ENCODE data around the gene DCST2.
A peak's percentile ranks its signal among the peaks of the same experiment; 100 is the strongest.

DCST2 gene

DNA sequence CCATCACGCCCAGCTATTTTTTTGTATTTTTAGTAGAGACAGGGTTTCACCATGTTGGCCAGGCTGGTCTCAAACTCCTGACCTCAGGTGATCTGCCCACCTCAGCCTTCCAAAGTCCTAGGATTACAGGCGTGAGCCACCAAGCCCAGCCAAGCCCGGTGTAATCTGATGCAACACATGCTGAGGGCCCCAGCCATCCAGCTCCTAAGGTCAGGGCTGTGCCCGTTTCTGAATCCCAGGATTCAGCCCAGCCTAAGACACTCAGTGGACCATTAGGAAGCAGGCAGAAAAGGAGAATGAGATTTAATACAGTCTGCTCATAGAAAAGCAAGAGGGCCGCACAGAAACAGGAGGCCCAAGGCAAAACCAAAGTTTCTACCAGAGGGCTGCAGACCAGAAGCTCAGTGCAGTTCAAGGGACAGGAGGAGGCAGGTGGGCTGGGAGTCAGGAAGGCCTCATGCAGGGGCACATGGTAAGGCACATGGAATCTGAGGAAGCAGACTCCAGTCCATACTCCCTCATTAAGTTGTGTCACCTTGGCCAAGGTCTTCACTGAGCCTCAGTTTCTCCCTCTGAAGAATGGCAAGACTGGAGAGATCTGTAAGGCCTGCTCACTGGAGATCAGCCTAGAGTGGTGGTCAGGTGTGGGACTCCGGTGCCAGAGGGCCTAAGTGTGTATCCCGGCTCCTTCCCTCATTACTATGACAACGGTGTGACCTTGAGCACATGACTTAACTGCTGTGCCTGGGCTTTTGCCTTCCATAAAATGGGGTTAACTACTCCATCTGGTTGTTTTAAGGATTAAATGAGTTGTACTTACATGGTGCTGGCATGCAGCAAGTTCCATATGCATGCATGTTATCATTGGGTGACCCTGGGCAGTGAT is 15.1 kb upstream of the DCST2 start:
- no peak for DNase-seq

DNA sequence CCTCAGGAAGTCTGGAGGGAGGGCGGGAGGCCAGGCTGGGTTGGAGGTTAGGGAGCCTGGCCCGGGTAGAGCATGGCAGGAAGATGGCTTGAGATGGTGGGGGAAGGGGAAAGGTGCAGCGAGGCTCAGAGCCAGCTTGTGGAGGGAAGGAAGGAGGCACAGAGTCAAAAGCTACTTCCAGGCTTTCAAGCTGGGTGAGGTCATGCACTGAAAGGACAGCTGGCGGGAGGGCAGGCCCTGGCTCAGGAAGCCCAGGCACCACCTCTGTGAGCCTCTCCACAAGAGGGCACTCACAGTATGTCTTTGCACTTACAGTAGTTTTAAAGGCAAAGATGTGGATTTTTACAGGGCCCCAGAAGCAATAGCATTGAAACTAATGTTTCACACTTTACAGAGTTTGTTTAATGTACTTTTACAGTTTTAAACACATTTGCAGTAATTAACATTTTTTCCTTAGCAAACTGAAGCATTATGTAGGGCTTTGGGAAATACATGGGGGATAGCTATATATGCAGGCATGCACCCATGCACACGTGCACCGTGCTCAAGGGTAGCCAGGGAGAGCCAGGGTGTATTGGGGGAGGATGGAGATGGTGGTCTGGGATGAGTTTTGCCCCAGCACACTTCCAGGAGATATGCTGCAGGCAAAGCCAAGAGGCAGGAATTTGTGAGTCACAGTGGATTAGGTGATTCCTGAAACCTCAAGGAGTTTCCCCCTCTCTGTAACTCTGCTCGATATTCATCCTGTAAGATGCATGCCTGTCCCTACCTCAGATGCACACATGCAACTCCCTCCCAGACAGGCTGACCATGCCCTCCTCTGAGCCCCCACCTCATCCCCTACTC is 11.5 kb upstream of the DCST2 start:
- peak; percentile 68 for DNase-seq

DNA sequence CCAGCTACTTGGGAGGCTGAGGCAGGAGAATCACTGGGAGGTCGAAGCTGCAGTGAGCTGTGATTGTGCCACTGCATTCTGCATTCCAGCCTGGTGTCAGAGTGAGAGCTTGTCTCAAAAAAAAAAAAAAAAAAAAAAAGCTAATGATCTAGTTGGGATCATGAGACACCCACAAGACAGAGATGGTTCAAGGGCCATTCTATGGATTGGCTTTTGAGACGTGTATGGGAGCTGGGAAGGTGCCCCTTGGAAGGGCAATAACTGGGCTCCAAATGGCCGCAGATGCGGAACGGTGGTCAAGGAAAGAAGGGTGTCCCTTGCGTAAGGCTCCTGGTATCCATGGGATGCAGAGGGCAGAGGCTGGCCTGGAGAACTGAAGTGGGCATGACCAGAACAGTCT is 10.8 kb upstream of the DCST2 start:
- no peak for DNase-seq

DNA sequence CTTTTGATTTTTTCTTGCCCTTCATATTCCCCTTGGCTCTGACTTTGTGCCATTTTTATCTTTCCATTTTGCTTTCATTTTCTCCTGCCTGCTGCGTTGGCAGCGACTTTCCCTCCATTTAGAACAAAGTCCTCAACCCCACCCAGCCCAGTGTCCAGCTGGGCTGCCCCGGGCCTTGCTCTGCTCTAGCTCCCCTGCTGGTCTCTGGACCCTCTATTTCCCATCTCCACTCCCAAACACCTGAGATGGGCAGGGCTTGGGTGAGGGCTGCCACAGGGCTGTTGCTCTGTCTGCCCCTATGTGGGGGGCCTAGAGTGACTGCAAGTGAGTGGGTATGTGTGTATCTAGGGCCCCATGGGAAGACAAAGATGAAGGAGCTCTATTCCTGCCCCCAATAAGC is 10.2 kb upstream of the DCST2 start:
- DNase-seq, result no peak

DNA sequence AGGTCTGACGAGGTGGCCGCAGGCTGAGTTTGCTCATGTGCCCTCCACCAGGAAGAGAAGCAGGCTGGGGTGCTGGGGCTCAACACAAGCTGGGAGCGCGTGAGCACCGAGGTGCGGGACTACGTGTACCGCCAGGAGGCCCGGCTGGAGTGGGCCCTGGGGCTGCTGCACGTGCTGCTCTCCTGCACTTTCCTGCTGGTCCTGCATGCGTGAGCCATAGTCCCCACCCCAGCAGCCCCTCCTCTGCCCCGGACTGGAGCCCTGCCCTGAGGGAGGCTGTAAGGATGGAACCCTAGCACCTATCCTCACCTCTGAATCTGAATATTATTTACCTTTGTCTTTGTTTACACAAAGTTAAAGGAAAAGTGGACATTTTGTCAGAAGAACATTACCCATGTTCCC is 9.7 kb upstream of the DCST2 start:
- DNase-seq, result no peak

DNA sequence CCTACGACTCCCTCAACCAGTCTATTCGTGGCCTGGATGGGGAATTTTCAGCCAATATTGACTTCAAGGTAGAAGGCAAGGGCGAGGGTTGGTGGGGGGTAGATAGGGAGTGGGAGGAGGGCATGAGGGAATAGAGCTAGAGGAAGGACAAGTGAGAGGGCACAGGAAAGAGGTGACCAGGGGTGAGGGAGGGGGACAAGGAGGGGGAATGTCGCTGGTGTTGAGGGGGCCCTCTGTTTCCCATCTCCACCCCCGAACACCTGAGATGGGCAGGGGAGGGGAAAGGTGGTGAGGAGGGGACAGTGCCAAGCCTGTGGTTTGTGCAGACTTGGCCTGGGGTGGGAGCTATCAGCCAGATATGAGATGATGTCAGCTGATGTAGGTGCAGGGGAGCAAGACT is 9.2 kb upstream of the DCST2 start:
- DNase-seq, result no peak

DNA sequence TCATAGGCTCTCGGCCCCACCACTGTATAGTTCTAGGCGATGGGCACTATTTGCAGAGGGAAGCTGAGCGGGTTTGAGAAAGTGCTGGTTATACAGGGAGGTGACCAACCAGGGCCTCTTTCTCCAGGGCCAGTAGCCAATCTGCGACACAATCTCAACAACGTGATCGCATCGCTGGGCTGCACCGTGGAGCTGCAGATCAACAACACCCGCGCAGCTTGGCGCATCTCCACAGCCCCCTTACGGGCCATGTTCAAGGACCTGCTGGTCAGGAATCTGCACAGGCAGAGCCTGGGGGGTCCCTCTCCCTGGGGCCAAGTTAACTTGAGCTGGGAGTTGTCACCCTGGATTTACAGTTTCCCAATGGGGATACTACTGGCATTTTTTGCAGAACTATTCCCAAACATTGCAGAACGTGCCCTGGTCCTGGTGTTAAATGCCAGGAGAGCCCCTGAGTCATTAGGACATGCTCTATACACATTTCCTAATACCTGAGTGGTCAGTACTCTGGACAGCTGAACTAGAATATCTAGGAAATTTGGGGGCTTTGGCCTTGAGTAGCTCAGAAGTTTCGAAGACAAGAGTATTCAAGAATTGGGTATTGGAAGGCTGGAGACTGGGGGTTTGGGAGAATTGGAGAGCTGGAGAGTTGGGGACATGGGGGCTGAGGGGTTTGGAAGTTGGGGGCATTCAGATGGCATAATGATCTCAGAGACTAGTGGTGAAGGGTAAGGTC is 6.9 kb upstream of the DCST2 start:
- DNase-seq, result no peak

DNA sequence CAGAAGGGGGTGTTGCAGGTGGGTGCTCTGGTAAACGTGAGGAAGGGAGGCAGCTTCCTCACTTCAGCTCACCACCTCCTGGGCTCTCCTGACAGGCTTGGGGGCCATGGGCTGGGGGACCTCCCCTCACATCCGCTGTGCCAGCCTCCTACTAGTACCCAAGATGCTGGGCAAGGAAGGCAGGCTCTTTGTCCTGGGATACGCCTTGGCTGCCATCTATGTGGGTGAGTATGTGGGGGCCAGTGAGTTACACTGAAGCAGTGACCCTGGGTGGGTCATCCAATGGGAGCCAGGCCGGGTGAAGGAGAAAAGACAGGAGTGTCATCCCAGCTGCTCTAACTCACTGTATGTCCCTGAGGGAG is 5.7 kb upstream of the DCST2 start:
- DNase-seq, result no peak

DNA sequence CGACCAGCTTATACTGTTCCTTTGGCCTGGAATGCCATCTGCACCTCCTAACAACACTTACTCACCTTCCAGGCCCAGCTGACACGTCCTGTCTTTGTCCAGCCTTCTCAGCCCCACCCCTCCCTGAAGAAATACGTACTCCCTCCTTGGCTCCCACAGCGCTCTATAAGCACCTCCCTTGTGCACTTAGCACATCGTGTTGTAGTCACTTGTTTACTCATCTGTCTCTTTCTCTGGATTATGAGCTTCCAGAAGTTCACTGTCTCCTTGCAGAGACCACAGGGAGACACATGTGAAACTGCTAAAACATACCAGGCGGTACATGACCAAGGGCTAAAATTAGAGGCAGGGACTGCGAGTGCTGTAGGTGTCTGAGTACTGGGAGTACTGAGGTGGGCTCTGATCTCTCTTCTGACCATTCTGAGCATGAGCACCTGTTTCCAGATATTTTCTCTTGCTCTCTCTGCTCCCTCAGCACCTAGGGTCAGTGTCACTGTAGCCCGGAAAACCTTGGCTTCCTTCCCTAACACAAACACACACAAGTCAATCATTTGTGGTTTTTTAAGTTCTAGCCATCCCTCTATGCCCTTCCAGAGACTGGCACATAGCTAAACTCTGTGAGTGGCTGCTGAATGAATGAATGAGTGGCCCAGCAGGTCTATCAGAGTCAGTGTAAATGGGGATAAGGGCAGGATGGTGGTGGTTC is 5.2 kb upstream of the DCST2 start:
- DNase-seq, result no peak

DNA sequence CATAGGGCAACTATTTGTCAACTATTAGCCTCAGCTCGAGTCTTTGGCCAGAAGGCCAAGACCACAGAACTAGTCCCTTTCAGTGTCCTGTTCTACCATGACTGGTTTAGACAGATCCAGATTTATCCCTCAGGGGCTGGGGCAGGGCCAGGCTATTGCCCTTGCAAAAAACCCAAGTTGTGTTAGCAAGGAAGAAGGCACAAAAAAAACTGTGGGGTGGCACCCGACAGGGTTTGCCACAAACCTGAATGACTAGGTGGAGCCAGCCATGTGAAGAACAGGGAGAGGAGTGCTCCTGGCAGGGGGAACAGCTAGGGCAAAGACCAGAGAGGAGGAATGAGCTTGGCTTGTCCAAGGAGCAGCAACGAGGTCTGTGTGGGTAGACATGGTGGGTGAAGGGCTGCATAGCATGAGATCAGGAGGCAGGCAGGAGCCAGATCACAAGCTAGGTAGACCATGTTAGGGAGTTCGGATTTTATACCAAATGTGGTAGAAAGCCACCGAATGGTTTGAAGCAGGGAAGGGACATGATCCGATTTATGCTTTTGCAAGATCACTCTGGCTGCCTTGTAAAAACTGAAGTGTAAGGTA is 4.4 kb upstream of the DCST2 start:
- no peak for DNase-seq

DNA sequence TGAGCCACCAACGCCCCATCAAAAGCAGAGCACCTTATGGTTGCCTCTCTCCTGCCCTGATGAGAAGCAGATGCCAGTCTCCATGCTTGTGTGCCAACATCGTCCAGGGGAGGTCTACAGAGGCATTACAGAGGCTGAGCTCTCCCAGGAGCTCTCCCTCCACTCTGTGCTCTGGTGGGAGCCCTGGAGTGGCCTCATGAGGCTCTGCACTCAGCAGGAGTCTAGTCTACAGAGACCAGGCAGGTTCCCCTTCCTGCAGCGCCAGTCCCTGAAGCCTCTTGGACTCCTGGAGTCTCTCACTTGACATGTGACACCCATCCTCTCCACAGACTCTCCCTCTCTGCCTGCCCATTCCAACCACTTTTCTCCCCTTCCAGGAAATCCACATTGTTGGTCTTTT is 3.5 kb upstream of the DCST2 start:
- DNase-seq, result no peak

DNA sequence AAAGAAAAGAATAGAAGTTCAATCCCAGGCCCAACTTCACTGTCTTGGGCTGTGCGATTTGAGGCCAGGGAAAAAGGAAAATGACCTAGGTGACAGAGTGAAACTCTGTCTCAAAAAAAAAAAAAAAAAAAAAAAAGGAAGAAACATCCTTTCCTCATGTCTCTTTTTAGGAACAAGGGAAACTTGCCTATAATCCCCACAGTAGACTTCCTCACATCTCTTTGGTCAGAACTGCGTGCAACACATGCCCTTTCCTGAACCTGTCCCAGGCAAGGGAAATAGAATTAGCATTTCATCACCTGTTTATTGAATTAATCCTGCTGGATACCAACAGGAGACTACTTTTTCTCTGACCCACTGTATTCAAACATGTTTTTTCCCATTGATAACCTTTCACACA is 2.4 kb upstream of the DCST2 start:
- DNase-seq, result no peak

DNA sequence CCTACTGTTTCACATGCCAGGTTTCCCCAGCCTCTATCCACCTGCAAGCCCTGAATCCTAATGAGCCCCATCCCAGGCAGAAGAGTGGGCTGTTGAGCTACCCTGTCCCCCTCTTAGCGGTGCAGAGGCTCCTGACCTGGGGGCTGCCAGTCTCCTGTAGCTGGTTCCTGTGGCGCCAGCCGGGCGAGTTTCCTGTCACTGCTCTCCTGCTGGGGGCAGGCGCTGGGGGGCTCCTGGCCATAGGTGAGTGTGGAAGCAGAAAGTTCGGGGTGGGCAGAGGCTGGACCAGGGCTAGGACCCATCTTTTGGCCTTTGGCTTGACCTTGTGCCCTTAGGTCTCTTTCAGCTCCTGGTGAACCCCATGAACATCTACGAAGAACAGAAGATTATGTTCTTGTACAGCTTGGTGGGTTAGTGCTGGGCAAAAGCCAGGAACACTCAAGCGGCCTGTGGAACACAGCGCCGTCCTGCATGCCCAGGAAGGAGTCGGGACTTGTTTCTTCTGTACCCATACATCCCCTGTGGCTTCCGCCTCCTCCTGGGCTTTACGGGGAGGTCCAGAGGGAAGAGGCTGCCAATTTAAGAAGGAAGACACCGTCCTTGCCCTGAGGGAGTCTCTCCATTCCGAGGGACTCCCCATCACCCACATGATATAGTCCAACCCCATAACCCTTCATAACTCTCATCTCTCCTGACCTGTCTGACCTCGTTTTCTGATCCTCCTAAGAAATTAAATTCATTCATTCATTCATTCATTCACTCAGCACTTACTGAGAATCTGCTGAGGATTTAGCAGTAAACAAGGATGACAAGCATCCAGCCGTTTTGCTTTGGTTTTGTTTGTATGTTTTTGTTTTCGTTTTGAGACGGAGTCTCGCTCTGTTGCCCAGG is 982 bp upstream of the DCST2 start:
- DNase-seq, result no peak

DNA sequence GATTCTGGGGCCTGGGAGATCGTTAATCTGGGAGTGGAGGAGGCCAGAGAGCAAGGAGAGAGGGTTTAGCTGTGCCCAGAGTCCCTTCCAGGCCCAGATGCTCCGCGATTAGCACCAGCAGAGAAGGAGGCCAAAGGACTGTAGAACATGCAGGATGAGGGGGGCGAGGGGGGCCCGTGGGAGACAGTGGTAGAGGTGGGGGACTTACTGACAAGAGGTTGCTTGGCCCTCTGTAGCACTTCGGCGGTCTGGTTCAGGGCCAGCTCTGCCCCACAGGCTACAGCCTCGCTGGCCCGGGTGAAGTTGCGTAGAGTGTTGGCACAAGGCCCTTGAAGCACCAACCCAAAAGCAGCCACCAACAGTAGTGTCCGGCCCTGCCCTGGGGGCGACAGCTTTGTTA is 695 bp downstream of the DCST2 start:
- no peak for DNase-seq

DNA sequence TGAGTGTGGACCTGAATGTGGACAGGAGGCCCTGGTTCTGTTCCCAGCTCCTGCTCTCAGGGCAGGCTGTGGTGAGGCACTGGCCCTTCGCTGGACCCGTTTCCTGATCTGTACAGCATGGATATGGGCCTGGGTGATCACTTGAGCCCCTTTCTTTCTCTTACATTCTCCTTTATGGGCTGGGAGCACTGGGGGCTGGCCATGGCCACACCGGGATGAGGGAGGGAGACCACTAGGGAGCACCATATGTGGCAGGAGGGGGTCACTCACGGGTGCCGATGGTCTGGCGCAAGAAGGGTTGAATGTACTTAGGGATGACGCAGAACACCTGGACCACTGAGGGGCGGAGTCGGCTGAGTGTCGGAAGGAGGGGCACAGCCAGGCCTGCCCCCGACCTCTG is 2.7 kb downstream of the DCST2 start:
- DNase-seq, result no peak

DNA sequence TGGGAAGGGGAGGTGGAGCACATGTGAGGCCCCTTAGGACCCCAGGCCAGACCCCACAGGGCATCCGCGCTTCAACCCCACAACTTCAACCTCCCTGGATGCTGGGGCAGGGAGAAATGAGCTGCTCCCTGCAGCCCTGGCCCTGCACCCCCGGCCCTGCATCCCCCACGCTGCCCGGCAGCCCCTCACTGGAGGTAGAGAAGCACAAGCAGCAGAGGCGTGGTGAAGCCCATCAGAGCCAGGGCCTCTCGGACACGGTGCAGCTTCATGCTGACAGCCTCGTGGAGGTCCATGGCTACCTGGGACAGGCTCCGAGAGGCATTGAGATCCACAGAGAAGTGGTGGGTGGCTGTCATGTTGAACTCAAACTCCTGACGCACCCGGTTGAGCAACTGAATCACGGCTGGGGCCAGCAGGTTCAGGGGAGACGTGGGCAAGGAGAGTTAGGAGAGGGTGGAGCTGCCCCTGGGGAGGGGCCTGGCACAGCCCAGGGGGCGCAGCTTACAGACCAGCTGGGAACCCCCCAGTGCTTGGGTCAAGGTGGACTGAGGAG is 3.3 kb downstream of the DCST2 start:
- no peak for DNase-seq

DNA sequence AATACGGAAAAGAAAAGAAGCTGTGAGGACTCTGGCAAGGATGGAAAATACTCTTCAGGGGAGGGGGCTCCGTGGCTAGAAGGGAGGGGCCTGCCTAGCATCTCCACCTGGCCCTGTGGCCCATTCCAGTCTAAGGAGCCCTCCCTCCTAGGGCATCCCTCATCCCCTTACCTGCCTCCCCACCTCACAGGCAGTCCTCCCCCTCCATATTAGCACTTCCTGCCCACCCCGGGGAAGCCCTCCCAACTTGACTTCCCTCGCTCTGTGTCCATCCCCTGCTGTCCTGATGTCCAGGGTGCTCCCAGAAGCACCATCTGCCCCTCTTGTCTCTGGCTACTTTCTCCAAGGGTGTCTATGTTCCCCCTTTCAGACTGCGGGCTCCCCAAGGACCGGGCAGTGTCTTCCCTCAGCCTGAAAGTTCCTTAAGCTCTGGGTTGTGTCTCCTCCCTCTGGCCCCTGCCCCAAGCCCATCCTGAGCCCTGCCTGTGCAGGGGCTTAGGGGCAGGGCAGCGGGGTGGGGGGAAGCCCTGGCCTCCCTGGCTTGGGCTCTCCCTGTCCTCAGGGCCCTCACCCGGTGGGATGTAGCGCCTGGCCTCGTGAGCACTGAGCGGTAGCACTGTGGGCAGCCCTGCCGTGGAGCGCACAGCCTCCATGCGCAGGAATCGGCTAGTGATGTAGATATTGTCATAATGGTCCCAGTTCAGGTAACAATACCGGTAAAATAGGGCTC is 3.9 kb downstream of the DCST2 start:
- DNase-seq, result no peak

DNA sequence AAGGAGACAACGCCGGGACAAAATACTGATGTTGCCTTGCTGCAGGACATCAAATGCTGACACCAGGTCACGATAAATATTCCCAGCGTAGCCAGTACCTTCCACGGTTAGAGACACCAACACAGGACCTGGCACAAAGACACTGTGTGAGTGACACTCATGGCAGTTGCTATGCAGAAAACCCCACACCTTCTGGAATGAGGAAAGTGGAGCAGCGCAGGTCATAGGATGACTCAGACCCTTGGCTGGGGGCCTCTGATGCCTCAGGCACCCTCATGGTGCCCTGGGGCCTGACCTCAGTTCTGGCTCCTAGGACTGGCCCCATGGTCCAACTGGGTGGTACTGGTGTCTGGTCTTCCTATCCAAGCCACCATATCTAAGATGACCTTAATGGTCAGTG is 7.0 kb downstream of the DCST2 start:
- DNase-seq, result no peak

DNA sequence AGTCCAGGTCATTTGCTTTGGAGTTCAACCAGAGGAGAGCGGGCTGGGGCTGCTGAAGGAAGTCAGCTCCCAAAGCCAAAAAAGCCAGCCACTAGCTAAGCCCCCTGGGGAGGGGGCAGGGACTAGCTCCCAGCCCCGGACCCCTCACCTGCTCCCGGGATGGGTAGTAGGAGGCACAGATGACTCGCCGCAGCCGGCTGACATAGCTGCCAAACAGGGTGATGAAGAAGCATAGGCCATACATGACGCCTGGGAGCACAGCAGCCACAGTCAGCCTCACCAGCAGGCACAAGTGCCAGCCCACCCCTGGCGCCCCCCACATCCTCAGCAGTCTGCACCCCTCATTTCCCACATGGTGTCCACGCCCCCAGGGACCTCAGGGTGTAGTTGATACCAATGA is 7.4 kb downstream of the DCST2 start:
- DNase-seq, result no peak

DNA sequence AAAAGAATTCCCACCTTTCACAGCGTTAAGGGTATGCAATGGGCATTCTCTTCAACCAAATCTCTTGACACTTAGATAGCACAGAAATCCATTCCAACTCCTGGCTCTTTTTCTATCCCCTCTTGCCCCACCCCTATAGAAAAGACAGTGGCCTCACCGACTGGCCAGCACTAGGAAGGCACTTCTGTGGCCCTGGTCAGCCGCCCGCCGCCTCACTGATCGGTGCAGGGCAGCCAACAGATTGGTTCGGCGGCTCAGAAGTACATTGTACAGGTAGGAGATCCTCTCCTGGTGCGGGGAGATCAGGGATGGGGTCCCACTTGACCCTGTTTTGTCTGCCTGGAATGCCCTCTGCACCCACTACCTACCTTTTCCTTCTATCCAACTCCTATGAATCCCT is 9.3 kb downstream of the DCST2 start:
- no peak for DNase-seq

DNA sequence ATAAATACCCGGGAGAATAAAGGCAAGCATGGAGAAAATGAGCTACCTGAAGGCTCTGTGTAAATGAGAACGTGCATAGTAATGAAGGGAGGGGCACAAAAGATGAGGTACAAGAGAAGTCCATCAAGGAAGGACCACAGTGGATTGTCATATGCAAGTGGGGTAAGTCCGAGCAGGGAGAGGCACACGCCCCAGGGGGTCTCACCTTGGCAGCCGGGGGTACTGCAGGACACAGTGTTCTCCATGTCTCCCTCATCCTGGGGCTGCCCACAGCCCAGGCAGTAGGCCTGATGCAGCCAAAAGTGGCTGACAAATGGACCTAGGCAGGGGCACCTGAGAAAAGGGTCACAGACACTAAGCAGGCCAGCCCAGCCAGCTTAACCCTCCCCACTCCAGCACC is 10.0 kb downstream of the DCST2 start:
- no peak for DNase-seq

All from activated CD8-positive, alpha-beta memory T cell treated with anti-CD3 and anti-CD28 coated beads, Interleukin-2, amount 50 U/mL, for 48 hours (primary cell).